ENCODE measurements around the gene AQP1.

AQP1 gene

GRCh38 chr7:30911561-30911969 is at the start of gene AQP1:
AQP1 (plus strand) TSS chr7:30911853; CDS start chr7:30911910, 57 bp downstream.
- DNase-seq: peak; percentile 11

GRCh38 chr7:30862995-30863705 is 48.5 kb upstream of the AQP1 start:
- DNase-seq: peak; percentile 73

DNA sequence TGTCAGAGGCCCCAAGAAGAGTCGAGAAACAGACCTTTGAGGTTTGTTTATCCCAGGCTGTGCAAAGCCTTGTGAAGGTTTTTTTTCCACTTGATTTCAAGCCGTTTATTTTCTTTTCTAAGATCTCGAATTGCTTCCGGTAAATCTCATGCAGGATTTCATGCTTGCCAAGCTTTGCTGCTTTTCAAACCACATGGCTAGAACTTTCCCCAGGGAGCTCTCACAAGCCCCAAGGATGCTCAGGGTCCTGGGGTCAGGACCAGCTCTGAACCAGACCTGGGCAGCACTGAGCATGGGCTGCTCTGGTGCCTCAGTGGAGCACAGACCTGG is 48.0 kb upstream of the AQP1 start:
- DNase-seq: no peak

DNA sequence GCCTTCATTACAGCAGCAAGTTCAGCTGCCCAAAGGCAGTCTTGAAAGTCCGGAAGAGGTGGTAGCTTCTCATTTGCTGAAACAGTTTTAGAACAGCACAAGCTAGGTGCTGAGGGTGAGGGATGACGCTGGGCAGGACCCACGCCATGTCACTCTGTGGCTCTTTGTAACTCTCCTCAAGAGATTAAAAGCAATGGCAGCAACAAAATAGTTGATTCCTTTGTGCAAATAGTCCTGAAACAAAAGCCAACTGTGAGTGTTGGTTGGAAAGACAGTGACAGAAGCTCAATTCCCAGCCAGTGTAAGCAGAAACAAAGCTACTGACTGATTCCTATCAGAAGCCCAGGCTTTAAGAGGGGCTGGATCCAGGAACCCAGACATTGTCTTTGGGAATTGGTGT is 47.6 kb upstream of the AQP1 start:
- DNase-seq: no peak

DNA sequence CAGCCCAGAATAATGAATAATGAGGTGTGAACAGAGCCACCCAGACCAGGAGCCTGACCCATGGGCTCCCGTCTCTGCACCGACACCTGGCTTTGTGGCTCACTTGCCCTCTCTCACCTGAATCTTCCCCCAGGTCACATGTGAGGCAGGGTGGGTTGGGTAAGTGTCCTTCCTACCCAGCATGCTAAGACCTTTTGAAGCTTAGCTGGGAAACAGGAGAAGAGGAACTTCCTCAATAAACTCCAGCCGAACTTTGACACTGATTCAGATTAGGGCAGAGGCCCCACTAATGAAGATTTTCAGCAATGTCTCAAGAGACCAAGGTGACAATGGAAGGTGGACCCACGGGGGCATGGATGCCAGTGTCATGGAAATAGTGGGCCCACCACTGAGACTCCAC is 46.6 kb upstream of the AQP1 start:
- no peak for DNase-seq

- DNase-seq: peak; percentile 66
Measured at GRCh38 chr7:30865821-30866220, 45.8 kb upstream of the AQP1 start.

GRCh38 chr7:30866939-30867338 is 44.7 kb upstream of the AQP1 start:
- DNase-seq: no peak

DNA sequence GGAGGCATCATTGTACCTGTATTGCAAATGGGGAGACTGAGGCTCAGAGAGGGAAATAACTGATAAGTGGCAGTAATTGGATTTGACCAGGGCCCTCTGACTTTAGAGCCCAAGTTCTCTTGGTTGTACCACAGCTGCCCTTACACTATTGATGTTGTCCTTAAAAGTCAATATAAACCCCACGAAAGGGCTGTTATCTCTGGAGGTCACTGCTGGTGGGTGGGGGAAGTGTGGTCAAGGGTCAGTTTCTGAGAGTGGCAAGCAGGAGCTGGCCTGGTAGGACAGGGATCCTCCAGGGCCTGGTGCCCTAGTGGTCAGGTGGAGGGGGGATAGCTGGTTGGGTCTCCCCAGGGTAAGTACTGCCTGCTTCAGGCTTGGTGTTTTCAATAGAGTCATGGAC is 44.2 kb upstream of the AQP1 start:
- DNase-seq: no peak

DNA sequence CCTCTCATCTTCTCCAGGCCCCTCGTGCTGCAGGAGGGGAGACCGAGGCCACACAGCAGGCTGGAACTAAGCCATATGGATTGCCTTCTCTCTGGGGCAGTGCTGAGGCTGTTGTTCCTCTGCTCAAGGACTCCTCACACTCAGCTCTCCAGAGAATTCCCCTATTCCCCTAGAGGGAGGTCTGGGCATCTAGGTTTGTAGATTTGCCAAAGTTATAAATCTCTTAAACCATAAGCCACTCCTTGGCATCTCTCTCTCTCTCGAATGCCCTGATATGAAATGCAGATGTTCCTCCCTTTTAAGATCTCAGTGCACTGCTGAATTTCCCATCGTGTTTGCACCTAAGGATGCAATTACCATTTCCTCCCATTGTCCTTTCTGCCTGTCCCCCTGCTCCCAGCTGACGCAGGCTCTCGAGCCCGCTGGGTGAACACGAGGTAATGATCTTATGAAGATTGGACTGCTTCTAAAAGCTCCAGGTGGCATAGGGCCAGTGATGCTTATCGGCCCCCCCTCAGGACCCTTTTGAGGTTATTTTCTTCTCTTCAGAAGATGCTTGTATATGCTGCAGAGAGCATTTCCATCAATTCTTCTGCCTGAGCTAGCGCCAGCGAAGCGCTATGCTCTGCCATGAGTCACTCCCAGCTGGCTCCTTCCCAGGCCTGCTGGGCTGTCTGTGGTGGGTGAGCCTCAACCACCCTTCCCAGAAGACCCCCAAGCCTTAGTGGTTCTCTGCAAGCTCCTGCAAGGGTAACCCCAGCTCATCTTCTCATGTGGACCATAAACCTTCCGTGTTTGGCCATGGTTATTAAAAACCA is 41.6 kb upstream of the AQP1 start:
- DNase-seq: peak; percentile 84

DNA sequence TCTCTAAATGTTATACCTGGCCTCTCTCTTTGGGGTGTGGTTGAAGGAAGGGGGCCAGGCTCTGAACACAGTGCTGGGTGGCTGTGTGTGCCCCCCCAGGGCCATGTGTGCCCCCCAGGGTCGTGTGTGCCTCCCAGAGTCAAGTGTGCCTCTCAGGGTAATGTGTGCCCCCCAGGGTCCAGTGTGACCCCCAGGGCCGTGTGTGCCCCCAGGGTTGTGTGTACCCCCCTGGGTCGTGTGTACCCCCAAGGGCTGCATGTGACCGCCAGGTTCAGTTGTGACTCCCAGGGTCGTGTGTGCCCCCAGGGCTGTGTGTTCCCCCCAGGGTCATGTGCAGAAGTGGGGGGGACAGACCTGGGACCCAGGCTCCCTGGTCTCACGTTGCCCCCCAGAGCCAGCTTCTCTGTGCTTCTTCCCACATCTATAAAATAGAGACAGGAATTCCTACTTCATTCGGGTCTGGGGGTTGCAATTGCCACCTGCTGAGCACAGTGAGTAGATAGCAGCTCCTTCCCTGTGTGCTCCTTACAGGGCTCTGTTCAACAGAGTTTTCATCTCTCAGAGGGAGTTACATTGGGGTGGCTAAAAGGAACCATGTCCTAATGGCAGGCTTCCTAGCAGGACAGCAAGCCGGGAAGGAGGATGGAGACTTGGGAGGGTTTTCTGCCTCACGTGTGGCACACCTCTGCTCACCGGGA is 40.7 kb upstream of the AQP1 start:
- no peak for DNase-seq

DNA sequence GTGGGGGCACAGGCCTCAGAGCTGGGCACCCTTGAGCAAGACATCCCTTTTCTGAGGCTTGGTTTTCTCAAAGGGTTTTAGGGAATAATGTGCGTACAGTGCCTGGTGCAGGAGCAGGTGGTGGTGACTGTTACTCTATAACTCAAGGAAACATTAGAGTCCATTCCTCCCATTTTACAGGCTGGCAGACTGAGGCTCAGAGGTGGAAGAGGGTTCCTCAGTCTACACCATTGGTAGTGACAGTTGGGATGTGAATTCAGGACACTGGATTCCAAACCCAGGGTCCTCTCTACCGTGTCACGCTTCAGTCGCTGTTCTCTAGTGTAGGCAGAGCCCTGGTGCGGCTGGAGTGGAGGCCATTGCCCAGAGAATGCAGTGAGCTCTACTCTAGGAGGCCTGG is 40.0 kb upstream of the AQP1 start:
- DNase-seq: no peak

- DNase-seq: no peak
Measured at GRCh38 chr7:30873207-30873606, 38.4 kb upstream of the AQP1 start.

DNA sequence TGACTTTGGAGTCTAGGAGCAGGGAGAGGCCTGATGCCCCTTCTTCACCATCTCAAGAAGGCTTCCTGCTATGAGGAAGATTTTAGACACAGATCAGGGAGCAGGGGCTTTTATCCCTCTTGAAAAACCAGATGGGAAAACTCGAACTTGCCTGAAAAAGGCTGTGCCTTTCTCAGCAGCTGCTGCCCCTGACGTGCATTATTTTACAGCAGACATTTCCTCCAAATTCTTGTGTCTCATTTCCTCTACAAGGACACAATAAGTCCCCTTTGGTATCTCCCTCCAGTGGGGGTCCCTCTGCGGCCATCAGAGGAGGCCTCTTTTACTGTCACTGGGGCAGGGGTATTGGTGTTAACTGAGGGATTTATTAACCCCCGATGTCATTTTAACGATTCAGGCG is 38.0 kb upstream of the AQP1 start:
- no peak for DNase-seq

DNA sequence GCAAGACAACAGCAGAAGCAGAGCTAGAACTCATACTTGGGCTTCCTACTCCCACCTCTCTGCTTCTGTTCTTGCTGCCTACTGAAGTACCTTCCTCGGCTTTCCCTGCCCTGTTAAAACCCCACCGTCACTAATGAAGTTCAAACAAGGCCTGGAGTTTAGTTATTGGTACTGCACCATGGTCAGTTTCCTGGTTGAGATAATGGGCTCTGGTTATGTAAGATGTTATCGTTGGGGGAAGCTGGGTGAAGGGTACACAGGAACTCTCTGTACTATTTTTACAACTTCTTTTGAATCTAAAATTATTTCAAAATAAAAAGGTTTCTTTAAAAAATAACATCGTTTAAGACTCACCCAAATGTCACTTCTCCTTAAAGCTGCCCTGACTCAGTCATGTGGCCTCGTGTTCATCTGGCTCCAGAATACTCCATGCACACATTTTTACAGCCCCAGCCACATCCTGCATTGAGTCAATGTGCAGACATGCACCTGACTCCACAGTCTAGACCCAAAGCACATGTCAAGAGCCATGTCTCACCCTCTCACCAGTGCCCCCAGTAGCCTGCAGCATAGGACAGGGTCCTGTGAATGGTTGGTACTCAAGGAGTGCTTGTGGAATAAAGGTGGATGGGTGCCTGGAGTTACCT is 36.9 kb upstream of the AQP1 start:
- no peak for DNase-seq

- DNase-seq: no peak
Measured at GRCh38 chr7:30877015-30877769, 34.5 kb upstream of the AQP1 start.

- DNase-seq: no peak
Measured at GRCh38 chr7:30877993-30878392, 33.7 kb upstream of the AQP1 start.

- no peak for DNase-seq
Measured at GRCh38 chr7:30879139-30880124, 32.2 kb upstream of the AQP1 start.

GRCh38 chr7:30880125-30880720 is 31.4 kb upstream of the AQP1 start:
- DNase-seq: no peak

GRCh38 chr7:30880941-30881340 is 30.7 kb upstream of the AQP1 start:
- DNase-seq: no peak

DNA sequence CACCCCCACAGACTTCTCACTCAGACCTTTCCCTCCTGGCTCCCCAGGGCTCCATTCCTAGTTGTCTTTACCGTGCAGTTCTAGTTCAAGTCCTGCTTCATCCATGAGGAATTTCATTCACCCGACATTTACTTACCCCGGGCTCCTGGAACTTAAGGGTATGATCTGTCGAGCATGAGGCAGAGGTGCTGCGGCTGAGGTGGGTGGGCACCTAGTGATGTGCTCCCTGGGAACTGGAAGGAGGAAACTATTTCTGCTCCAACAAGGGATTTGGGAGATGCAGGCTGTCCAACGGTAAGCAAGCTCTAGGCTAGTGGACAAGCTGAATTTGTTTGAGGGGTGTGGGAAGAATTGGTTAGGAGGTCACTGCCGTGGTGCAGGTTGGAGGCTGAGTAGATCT is 30.2 kb upstream of the AQP1 start:
- DNase-seq: no peak

- no peak for DNase-seq
Measured at GRCh38 chr7:30884881-30885280, 26.8 kb upstream of the AQP1 start.
